HG03066 (cell line): ENCODE measurements around the gene IFNAR2.
"Not testable (repeated sequence)": the region's sequence is repeated elsewhere in the genome, so short reads cannot be mapped to it uniquely, and the experiment has no call there.

Source experiments
- ATAC-seq: cut with Tn5 transposase; IDR thresholded peaks from one replicate; pipeline ENCODE4 v1.9.1; 2021; ENCODE audit warnings: low read depth; ENCODE audit not compliant: unreplicated experiment

IFNAR2 gene

DNA sequence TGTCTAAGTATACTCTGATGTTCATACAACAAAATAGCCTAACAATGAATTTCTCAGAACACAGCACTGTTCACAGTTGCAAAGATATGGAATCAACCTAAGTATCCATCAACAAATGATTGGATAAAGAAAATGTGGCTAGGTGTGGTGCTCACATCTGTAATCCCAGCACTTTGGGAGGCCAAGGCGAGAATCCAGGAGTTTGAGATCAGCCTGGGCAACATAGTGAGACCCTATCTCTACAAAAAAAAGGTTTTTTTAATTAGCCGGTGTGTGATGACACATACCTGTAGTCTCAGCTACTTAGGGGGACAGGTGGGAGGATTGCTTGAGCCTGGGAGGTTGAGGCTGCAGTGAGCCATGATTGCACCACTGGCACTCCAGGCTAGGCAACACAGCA lies 10.7 kb downstream of the IFNAR2 start:
- ATAC-seq = no peak

DNA sequence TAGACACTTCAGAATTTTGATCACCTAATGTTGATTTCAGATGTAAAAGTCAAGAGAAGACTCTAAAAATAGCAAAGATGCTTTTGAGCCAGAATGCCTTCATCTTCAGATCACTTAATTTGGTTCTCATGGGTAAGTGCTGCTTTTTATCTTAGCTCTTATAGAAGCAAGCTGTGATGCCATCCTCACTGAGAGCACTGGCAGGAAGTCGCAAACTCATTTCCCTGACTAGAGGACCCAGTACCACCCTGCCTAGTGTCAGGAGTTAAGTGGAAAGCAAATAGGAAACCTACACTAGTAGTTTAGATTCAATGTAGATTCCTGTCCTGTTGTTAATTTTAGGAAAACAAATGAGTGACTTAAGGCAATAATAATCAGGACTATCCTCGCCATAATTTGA lies 12.1 kb downstream of the IFNAR2 start:
- no peak for ATAC-seq

DNA sequence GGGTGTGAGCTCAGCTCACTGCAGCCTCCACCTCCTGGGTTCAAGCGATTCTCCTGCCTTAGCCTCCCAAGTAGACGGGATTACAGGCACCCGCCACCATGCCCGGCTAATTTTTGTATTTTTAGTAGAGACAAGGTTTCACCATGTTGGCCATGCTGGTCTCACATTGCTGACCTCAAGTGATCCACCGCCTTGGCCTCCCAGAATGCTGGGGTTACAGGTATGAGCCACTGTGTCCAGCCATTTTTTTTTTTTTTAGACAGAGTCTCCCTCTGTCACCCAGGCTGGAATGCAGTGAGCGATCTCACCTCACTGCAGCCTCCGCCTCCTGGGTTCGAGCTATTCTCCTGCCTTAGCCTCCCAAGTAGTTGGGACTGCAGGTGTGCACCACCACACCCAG lies 13.1 kb downstream of the IFNAR2 start:
- ATAC-seq = not testable (repeated sequence)

DNA sequence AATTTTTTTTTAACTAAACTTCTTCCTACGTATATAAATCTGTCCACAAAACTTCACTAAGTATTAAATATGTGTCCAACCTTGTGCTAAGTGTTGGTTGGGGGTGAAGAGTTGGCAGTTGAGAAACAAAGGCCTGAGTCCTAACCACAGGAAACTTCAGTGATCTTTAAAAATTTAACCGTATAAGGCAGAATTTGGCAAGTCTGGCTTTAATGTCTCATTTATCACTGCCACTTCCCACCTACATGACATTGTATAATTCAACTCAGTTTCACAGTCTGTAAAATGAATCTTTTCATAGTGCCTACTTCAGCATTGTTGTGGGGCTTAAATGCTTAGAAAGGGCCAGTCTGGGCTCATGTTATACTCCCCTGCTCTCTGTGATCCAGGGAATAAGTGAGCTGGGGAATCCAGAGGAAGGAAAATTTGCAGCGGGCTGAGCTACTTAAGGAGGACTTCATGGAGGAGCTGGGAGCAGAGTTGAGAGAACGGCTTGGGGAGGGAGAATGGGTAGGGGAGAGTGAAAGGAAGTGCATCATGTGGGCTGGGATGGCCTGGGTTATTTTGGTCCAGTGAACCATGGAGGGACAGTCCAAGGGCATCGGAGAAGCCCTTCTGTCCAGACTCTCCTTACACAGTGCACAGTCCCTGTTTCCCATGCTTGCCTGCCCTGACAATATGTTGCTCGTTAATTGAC lies 14.5 kb downstream of the IFNAR2 start:
- no peak for ATAC-seq

DNA sequence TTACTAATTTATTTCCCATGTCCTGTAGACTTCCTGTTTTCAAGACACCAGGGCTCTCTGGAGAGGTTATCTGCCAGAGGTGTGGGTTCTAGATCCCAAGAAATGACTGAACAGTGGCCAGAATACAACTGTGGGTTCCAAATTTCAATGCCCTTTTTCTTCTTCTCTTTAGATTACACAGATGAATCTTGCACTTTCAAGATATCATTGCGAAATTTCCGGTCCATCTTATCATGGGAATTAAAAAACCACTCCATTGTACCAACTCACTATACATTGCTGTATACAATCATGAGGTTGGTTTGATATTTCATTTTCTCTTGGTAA lies 15.0 kb downstream of the IFNAR2 start:
- no peak for ATAC-seq

DNA sequence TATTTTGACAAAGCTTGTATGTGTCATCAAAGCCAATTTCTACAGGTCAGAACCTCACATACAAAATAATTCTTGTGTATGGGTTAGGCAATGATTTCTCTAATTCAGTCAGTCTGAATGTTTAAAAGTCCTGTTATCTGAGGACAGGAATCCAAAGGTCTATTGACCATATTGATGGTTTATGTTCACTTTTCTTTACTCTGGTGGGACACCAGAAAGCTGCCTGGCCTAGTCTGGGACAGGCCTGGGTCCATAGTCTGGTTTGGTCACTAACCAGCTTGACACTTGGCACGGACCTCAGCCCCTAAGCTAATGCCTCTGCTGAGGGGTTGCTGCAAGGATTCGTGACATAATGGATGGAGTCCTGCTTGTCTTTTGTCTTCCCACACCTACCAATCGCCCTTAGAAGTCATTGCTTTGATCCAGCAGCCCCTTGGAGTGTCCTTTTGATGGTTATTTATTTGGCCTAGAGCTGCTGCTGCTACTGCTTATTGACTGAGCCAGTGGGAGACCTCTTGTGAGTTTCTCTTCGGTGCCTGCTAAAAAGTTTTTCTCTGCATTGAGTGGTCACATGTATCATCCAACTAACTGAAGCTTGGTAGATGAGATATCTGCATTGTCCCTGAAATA lies 15.7 kb downstream of the IFNAR2 start:
- no peak for ATAC-seq

DNA sequence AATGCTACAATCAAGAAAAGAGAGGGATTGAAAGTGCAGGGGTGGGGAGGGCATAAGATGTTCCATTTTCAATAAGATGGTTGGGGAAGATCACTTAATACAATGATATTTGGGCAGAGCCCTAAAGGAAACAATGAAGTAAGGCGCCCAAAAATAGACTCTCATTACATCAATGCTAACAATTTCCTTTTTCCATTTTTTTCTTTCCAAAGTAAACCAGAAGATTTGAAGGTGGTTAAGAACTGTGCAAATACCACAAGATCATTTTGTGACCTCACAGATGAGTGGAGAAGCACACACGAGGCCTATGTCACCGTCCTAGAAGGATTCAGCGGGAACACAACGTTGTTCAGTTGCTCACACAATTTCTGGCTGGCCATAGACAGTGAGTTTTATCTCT lies 16.8 kb downstream of the IFNAR2 start:
- ATAC-seq = no peak

DNA sequence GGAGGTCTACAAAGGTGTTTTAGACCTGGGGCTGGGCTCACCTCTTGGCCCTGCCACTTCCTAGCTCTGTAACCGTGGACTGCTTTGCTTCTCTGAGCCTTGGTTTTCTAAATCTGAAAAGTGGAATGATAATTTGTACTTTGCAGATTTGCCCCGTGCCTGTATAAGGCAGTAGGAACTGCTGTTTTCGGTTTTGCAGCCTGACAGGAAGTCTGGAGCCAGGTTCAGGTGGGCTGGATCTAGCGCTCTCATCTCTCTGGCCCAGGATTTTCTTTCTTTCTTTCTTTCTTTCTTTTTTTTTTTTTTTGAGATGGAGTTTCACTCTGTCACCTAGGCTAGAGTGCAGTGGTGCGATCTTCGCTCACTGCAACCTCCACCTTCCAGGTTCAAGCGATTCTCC lies 17.2 kb downstream of the IFNAR2 start:
- ATAC-seq = no peak

DNA sequence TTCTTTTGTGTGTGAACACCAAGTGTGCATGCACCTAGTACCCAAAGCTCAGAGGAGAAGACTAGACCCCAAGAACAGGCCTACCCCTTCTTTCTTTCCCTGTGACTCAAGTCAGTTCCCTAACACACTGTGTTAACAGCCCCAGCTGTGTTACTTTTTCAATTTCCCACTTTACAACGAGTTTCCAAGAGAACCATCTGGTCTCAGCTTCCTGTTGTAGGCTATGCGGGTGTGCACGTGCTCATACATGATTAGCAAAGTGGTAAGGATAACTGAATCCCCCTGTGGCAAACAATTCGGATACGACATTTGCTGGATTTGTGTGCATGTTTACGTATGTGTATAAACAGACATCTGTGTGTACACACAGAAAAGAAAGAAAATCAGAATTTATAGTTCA lies 17.9 kb downstream of the IFNAR2 start:
- ATAC-seq = no peak

DNA sequence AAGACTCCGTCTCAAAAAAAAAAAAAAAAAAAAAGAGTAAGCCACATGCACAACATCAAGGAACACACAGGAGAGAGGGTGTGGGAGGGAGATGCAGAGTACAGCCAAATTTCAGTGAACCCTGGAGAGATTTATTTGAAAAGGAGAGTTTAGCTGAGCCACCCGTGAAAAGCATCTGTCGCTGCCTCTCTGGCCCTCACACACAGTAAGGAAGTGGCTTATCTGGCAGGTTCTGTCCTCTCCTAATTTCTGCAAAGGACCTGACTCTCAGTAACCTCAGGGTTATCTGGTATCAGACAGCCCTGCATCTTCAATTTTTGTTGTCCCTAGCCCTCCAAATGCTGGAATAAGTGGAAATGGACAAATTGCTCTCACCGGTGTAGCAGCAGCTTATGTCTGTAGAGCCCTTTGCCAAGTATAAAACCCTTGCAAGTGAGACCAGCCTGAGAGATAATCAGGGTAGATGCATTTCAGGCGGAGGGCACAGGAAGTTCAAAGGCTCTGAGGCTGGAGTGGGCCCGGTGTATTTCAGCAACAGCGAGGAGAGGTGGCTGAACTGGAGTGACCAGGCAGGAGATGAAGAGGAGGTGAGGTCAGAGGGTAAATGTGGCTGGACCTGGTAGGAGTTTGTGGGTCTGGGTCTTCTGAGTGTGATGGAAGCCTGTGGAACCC lies 19.7 kb downstream of the IFNAR2 start:
- ATAC-seq = no peak

DNA sequence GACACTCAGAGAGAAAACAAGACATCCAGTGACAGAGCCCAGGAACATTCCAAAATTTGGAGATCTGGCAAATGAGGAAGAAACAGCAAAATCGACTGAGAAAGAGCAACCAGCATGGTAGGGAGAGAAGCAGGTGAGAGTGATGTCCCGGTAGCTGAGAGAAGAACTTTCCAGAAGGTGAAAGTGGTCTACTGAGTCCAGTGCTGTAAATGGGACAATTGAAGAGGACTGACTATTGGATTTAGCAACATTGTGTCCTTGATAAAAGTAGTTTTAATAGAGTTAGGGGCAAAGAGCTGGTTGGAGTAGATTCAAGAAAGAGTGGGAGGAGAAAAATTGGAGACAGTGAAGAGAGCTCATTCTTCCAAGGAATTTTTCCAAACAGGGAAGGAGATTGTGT lies 21.4 kb downstream of the IFNAR2 start:
- ATAC-seq = no peak

DNA sequence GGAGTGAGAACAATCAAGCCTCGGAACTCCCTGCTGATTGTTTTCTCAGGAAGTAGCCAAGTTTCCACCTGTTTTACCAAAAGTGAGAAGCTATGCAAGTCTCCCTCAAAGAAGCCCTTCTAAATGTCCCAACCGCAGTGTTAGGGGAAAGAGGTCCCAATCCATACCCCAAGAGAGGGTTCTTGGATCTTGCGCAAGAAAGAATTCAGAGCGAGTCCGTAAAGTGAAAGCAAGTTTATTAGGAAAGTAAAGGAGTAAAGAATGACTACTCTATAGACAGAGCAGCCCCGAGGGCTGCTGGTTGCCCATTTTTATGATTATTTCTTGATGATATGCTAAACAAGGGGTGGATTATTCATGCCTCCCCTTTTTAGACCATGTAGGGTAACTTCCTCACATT lies 23.6 kb downstream of the IFNAR2 start:
- not testable (repeated sequence) for ATAC-seq

DNA sequence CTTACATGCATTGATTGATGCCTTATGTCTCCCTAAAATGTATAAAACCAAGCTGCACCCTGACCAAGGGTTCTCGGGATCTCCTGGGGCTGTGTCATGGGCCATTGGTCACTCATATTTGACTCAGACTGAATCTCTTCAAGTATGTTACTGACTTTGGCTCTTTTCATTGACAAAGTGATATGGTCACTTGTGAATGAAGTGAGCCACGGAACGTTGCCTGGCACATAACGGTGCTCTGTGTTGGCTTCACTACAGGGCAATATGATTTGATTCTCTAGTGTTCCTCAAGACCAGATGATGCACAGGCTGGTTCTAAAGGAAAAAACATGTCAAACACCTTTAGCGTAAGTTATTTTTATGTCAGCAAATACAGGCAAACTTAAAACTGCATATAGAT lies 25.0 kb downstream of the IFNAR2 start:
- no peak for ATAC-seq

DNA sequence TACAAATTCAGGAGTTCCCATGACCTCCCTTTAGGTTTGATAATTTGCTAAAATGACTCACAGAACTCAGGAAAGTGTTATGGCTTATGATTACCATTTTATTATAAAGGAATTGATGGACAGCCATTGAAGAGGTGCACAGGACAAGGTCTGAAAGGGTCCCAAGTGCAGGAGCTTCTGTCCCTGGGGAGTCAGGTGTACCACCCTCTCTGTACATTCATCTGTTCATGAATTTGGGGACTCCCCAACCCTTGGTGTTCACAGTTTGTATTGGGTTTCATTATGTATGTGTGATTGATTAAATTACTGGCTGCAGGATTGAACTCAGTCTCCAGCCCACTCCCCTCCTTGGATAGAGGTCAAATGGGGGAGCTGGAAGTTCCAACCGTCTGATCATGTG lies 25.7 kb downstream of the IFNAR2 start:
- no peak for ATAC-seq

DNA sequence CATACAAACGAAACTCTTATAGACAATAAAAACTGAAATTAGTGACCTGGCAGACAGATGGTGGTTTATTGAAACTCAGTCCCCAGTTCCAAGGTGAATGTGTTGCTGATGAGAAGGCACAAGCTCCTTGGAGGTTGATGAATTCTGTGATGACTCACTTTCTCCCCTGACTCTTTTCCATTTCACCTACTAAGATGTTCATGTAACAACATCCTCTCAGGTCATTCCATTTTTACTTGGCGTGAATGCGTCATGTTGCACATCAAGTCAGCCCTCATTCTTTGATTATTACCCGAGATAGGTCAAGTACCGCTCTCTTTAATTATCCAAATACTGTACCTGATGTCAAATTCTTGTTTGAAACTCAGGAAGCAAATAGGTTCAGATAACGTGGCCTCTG lies 26.3 kb downstream of the IFNAR2 start:
- ATAC-seq = no peak

DNA sequence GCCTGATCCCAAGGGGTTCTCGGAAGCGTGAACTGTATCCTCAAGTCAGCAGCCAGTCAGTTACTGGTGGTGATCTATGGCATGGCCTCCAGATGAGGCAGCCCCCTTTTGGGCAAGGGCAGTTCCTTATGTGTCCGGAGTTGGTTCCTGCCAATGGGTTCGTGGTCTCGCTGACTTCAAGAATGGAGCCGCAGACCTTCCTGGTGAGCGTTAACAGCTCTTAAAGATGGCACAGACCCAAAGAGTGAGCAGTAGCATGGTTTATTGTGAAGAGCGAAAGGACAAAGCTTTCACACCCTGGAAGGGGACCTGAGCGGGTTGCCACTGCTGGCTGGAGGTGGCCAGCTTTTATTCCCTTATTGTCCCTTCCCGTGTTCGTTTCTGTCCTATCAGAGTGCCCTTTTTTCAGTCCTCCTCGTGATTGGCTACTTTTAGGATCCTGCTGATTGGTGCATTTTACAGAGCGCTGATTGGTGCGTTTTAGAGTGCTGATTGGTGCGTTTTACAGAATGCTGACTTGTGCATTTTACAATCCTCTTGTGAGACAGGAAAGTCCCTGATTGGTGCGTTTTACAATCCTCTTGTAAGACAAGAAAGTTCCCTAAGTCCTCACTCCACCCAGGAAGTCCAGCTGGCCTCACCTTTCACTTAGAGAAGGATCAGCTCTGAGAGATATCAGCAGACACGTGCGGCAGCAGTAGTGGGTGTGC lies 27.5 kb downstream of the IFNAR2 start:
- no peak for ATAC-seq

DNA sequence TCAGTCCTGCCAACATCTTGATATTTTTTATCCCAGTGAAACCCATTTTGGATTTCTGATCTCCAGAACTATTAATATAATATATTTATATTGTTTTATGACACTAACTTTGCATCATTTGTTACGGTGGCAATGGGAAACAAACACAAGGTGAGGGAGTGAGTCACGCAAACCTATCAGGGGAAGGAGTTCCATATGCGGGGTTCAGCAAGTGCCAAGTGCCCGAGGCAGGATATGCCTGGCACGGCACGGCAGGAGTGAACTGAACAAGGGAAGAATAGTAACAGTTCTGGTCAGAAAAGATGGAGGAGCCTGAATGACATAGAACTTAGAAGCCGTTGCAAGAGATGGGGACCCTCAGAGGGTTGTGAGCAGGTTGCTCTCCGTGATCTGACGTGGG lies 28.7 kb downstream of the IFNAR2 start:
- ATAC-seq = no peak

DNA sequence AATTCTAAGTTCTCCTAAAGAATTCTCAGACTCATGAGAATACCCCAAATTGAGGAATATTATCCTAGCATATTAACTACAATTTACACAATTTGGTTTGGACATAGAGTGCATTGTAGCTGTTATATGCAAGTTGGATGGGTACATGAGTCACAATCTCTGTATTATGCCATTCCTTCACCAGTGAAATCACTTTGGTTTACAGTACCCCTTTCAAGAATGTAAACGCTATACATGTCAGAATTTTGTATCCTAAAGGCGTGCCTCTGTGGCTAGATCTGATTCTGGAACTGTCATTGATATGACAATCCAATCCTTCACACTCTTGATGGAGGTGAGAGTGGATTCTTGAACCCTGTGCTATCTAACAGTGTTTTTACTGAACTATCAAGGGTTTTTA lies 29.7 kb downstream of the IFNAR2 start:
- ATAC-seq = no peak

DNA sequence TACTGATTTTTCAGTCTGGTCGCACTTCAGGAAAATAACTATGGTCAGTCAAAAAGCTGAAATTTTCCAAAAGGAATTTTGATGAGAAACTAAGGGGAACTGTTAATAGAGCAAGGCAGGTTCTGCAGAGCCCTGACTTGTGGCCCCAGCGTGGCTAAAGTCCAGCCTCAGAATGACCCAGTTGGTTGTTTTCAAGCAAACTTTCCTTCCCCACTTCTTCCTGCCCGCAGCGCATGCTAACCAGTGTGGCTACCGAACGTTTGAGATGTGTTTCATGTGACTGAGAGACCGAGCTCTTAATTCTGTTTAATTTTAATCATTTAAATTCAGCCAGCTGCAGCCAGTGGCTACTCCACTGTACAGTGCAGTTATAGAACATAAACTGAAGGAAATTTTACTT lies 30.3 kb downstream of the IFNAR2 start:
- ATAC-seq = no peak

DNA sequence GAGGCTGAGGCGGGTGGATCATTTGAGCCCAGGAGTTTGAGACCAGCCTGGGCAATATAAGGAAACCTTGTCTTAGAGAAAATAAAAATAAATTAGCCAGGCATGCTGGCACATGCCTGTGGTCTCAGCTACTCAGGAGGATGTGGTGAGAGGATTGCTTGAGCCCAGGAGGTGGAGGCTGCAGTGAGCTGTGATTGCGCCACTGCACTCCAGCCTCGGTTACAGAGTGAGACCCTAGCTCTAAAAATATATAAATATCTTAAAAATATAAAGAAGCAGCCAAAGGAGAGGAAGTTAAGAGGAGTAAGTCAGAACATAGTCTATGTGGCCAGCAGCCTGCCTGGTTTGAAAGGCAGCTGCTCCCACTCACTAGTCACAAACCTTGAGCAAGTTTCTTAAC lies 31.9 kb downstream of the IFNAR2 start:
- no peak for ATAC-seq

DNA sequence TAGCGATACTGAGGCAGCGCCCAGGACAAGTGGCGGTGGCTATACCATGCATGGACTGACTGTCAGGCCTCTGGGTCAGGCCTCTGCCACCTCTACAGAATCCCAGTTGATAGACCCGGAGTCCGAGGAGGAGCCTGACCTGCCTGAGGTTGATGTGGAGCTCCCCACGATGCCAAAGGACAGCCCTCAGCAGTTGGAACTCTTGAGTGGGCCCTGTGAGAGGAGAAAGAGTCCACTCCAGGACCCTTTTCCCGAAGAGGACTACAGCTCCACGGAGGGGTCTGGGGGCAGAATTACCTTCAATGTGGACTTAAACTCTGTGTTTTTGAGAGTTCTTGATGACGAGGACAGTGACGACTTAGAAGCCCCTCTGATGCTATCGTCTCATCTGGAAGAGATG lies 33.2 kb downstream of the IFNAR2 start:
- ATAC-seq = no peak

DNA sequence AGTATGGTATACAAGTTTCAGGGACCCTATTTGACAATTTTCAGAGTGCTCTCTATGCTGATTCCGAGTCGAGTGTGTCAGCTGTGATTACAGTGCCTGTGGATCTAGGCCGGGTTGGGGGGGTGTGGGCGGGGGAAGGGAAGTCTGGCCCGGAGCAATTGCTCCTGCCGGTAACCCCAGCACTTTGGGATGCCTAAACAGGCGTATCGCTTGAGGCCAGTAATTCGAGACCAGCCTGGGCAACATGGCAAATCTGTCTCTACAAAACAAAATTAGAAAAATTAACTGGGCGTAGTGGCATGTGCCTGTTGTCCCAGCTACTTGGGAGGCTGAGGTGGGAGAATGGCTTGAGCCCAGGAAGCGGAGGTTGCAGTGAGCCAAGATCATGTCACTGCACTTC lies 34.8 kb downstream of the IFNAR2 start:
- no peak for ATAC-seq
